ENCODE results near the gene HSPB1. TPM values are rescaled to one million over a fixed set of nuclear protein-coding genes. Genes with fewer than 3 reads are reported as not detected.

HSPB1 gene
- total RNA-seq, 1 experiment from 2014 or later = 198 TPM

GRCh38 chr7:76272851-76273497, 29.5 kb upstream of the HSPB1 start:
- no peaks in the 10 kb centered on the region for H3K9me3 Mint-ChIP-seq (ENCODE audit: unreplicated experiment)
- no peak overlapping the region for H3K4me3 Mint-ChIP-seq (ENCODE audit: unreplicated experiment)
- no peak for DNase-seq (ENCODE audit: unreplicated experiment)
- H3K27ac Mint-ChIP-seq (ENCODE audit: low read depth, unreplicated experiment) = no peak overlapping the region
- ChIA-PET CTCF (interaction anchor here (0.9 to 1.0 kb wide), 2 partner anchors 9 to 73 kb away, joined by 3 to 4 read pairs; no protein-coding TSS in a partner anchor), POLR2A (interaction anchor here (1.0 kb wide), 1 partner anchor 10 kb away, joined by 3 read pairs; no protein-coding TSS in a partner anchor)
- TF ChIP-seq, protein P1, sequence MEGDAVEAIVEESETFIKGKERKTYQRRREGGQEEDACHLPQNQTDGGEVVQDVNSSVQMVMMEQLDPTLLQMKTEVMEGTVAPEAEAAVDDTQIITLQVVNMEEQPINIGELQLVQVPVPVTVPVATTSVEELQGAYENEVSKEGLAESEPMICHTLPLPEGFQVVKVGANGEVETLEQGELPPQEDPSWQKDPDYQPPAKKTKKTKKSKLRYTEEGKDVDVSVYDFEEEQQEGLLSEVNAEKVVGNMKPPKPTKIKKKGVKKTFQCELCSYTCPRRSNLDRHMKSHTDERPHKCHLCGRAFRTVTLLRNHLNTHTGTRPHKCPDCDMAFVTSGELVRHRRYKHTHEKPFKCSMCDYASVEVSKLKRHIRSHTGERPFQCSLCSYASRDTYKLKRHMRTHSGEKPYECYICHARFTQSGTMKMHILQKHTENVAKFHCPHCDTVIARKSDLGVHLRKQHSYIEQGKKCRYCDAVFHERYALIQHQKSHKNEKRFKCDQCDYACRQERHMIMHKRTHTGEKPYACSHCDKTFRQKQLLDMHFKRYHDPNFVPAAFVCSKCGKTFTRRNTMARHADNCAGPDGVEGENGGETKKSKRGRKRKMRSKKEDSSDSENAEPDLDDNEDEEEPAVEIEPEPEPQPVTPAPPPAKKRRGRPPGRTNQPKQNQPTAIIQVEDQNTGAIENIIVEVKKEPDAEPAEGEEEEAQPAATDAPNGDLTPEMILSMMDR (IDR thresholded peaks at IDR 0.05; ENCODE audit: unreplicated experiment) = no peak
- peaks cover 13% of the 10 kb centered on the region for H3K36me3 Mint-ChIP-seq (ENCODE audit: insufficient read depth, unreplicated experiment)
- peaks cover 6% of the 10 kb centered on the region for H3K4me1 Mint-ChIP-seq (ENCODE audit: insufficient read depth, unreplicated experiment)
- BruUV-seq (replicated peaks) = no TSS peak
- intact Hi-C loops (cut with micrococcal nuclease) = no loop called here
- H3K27me3 Mint-ChIP-seq (ENCODE audit: insufficient read depth, unreplicated experiment) = peaks cover 42% of the 10 kb centered on the region

DNA sequence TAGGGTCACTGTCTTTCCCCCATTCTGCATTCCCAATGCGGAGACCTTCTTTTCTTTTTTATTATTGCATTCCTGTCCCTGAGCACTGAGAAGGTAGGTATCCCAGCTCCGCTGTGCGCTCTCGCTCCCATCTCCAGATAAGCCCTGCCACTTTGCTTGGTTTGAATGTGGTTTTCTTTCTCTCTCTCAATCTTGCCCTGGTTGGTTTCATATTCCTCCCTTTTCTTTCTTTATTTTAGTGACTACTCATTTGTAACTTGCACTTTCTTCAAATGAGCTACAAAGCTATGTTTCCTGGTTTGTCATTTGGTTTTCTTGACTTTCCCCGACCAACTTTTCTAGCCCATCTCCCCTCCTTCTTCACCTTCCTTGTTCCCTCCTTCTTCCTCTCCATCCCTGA, 29.0 kb upstream of the HSPB1 start:
- Mint-ChIP-seq H3K4me1 (ENCODE audit: insufficient read depth, unreplicated experiment) (peaks cover 6% of the 10 kb centered on the region), H3K9me3 (ENCODE audit: unreplicated experiment) (no peaks in the 10 kb centered on the region), H3K27me3 (ENCODE audit: insufficient read depth, unreplicated experiment) (peaks cover 37% of the 10 kb centered on the region), H3K27ac (ENCODE audit: low read depth, unreplicated experiment) (no peak overlapping the region), H3K36me3 (ENCODE audit: insufficient read depth, unreplicated experiment) (peaks cover 13% of the 10 kb centered on the region), H3K4me3 (ENCODE audit: unreplicated experiment) (no peak overlapping the region)
- DNase-seq (ENCODE audit: unreplicated experiment) = no peak
- BruUV-seq (replicated peaks) = no TSS peak
- POLR2A ChIA-PET = interaction anchor here (0.7 to 1.0 kb wide), 2 partner anchors 11 to 15 kb away, joined by 3 read pairs; no protein-coding TSS in a partner anchor
- TF ChIP-seq, protein P1 (IDR thresholded peaks at IDR 0.05; ENCODE audit: unreplicated experiment) = no peak
- intact Hi-C loops (cut with micrococcal nuclease) = no loop called here
- CTCF ChIA-PET = interaction anchor here (0.9 to 1.6 kb wide), 2 partner anchors 9 to 11 kb away, joined by 3 read pairs; no protein-coding TSS in a partner anchor

GRCh38 chr7:76278540-76278939, 23.9 kb upstream of the HSPB1 start:
- Mint-ChIP-seq H3K27me3 (ENCODE audit: insufficient read depth, unreplicated experiment) (peaks cover 42% of the 10 kb centered on the region), H3K9me3 (ENCODE audit: unreplicated experiment) (no peaks in the 10 kb centered on the region), H3K27ac (ENCODE audit: low read depth, unreplicated experiment) (no peak overlapping the region), H3K4me3 (ENCODE audit: unreplicated experiment) (no peak overlapping the region), H3K4me1 (ENCODE audit: insufficient read depth, unreplicated experiment) (peaks cover 14% of the 10 kb centered on the region), H3K36me3 (ENCODE audit: insufficient read depth, unreplicated experiment) (peaks cover 9% of the 10 kb centered on the region)
- CTCF ChIA-PET = interaction anchor here (0.6 to 2.7 kb wide), 4 partner anchors 13 to 102 kb away, joined by 3 to 7 read pairs (median 4); no protein-coding TSS in a partner anchor
- POLR2A ChIA-PET = no interaction called here
- TF ChIP-seq, protein P1 (IDR thresholded peaks at IDR 0.05; ENCODE audit: unreplicated experiment) = no peak
- no peak for DNase-seq (ENCODE audit: unreplicated experiment)
- intact Hi-C loops (cut with micrococcal nuclease) = no loop called here
- BruUV-seq (replicated peaks) = no TSS peak

DNA sequence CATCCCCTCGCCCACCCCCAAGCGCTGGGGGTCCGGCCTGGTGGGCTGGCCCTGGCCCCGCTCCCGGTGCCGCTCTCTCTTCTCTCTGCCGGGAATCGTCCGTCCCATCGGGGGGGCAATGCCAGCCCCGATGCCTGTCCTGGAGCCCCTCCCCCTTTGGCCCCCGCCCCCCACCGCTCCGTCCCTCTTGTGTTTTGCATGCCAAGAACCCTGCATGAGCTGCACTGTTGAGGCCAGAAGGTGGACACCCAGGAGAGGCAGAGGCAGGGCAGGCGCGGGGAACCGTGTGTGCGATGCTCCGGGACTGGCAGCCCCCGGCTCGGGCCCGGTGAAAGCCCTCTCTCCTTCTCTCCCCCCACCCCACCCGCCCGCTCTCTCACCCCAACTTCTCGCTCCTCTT, 22.1 kb upstream of the HSPB1 start:
- TF ChIP-seq, protein P1 (IDR thresholded peaks at IDR 0.05; ENCODE audit: unreplicated experiment) = no peak
- no peak overlapping the region for H3K27ac Mint-ChIP-seq (ENCODE audit: low read depth, unreplicated experiment)
- ChIA-PET CTCF (interaction anchor here (0.8 kb wide), 1 partner anchor 28 kb away, joined by 3 read pairs; no protein-coding TSS in a partner anchor), POLR2A (no interaction called here)
- peaks cover 4% of the 10 kb centered on the region for H3K36me3 Mint-ChIP-seq (ENCODE audit: insufficient read depth, unreplicated experiment)
- no peak overlapping the region for H3K4me3 Mint-ChIP-seq (ENCODE audit: unreplicated experiment)
- H3K4me1 Mint-ChIP-seq (ENCODE audit: insufficient read depth, unreplicated experiment) = peaks cover 14% of the 10 kb centered on the region
- no peaks in the 10 kb centered on the region for H3K9me3 Mint-ChIP-seq (ENCODE audit: unreplicated experiment)
- no TSS peak for BruUV-seq (replicated peaks)
- H3K27me3 Mint-ChIP-seq (ENCODE audit: insufficient read depth, unreplicated experiment) = peaks cover 34% of the 10 kb centered on the region
- no peak for DNase-seq (ENCODE audit: unreplicated experiment)
- intact Hi-C loops (cut with micrococcal nuclease) = no loop called here

Measured in MCF 10A (cell line).